Nephron progenitor cell (in vitro differentiated cells): ENCODE measurements around the gene BABAM2.

Experiments
- DNase-seq: peaks from one replicate; pipeline ENCODE4 v3.0.0; 2021
- H3K27ac Mint-ChIP-seq: 2 replicates; pipeline ENCODE4 v1.8.0; 2021; ENCODE audit warnings: mild to moderate bottlenecking, moderate library complexity, mixed read lengths
- H3K27me3 Mint-ChIP-seq: 2 replicates; pipeline ENCODE4 v1.8.0; 2021; ENCODE audit warnings: mild to moderate bottlenecking, low read depth, mixed read lengths; ENCODE audit not compliant: poor library complexity
- H3K36me3 Mint-ChIP-seq: 2 replicates; pipeline ENCODE4 v1.8.0; 2021; ENCODE audit warnings: low read depth, mixed read lengths
- H3K4me1 Mint-ChIP-seq: 2 replicates; pipeline ENCODE4 v1.8.0; 2021; ENCODE audit warnings: mixed read lengths
- H3K4me3 Mint-ChIP-seq: 2 replicates; pipeline ENCODE4 v1.8.0; 2021; ENCODE audit warnings: mild to moderate bottlenecking, moderate library complexity, mixed read lengths
- H3K9me3 Mint-ChIP-seq: 2 replicates; pipeline ENCODE4 v1.8.0; 2021; ENCODE audit warnings: mild to moderate bottlenecking, moderate library complexity, mixed read lengths
- CTCF ChIP-seq: fragments of 200-600 bp; sonication (generic); IDR thresholded peaks from 2 replicates; pipeline ENCODE4 v1.5.0; 2021; ENCODE audit warnings: antibody characterized with exemption

Gene BABAM2

GRCh38 chr2:28165087-28165635 lies 274.6 kb downstream of the BABAM2 start:
- Mint-ChIP-seq H3K27ac (no peak overlapping the region), H3K36me3 (no peaks in the 10 kb centered on the region), H3K4me3 (no peak overlapping the region), H3K27me3 (no peaks in the 10 kb centered on the region), H3K9me3 (no peaks in the 10 kb centered on the region), H3K4me1 (peaks cover 17% of the 10 kb centered on the region)
- no peak for TF ChIP-seq CTCF
- no peak for DNase-seq

- TF ChIP-seq CTCF = no peak
- no peak for DNase-seq
- Mint-ChIP-seq H3K27me3 (no peaks in the 10 kb centered on the region), H3K4me1 (peaks cover 20% of the 10 kb centered on the region), H3K36me3 (no peaks in the 10 kb centered on the region), H3K27ac (no peak overlapping the region), H3K4me3 (no peak overlapping the region), H3K9me3 (no peaks in the 10 kb centered on the region)
These were observed 276.4 kb downstream of the BABAM2 start for GRCh38 chr2:28166956-28167355.

- H3K36me3 Mint-ChIP-seq = no peaks in the 10 kb centered on the region
- H3K4me1 Mint-ChIP-seq = peaks cover 21% of the 10 kb centered on the region
- no peak for DNase-seq
- no peaks in the 10 kb centered on the region for H3K27me3 Mint-ChIP-seq
- no peak for TF ChIP-seq CTCF
- no peaks in the 10 kb centered on the region for H3K9me3 Mint-ChIP-seq
- H3K4me3 Mint-ChIP-seq = no peak overlapping the region
- H3K27ac Mint-ChIP-seq = no peak overlapping the region
These were observed 277.8 kb downstream of the BABAM2 start for GRCh38 chr2:28168376-28168775.

GRCh38 chr2:28169492-28169891 lies 279.0 kb downstream of the BABAM2 start:
- no peak for DNase-seq
- Mint-ChIP-seq H3K27ac (no peak overlapping the region), H3K27me3 (no peaks in the 10 kb centered on the region), H3K4me1 (peaks cover 10% of the 10 kb centered on the region), H3K9me3 (no peaks in the 10 kb centered on the region), H3K36me3 (no peaks in the 10 kb centered on the region), H3K4me3 (no peak overlapping the region)
- TF ChIP-seq CTCF = no peak

GRCh38 chr2:28172114-28172898 lies 281.8 kb downstream of the BABAM2 start:
- no peak for DNase-seq
- no peak for TF ChIP-seq CTCF
- H3K36me3 Mint-ChIP-seq = peaks cover 17% of the 10 kb centered on the region

GRCh38 chr2:28173377-28173776 lies 282.8 kb downstream of the BABAM2 start:
- H3K36me3 Mint-ChIP-seq = peaks cover 22% of the 10 kb centered on the region
- no peak for DNase-seq
- peaks cover 8% of the 10 kb centered on the region for H3K4me1 Mint-ChIP-seq
- TF ChIP-seq CTCF = no peak
- H3K27ac Mint-ChIP-seq = no peak overlapping the region
- H3K9me3 Mint-ChIP-seq = peaks cover 27% of the 10 kb centered on the region
- H3K4me3 Mint-ChIP-seq = no peak overlapping the region
- H3K27me3 Mint-ChIP-seq = peaks cover 2% of the 10 kb centered on the region

More at GRCh38 chr2:28172114-28172898, 281.8 kb downstream of the BABAM2 start:
- Mint-ChIP-seq H3K27me3 (peaks cover 2% of the 10 kb centered on the region), H3K27ac (no peak overlapping the region), H3K4me1 (peaks cover 8% of the 10 kb centered on the region), H3K9me3 (peaks cover 18% of the 10 kb centered on the region), H3K4me3 (no peak overlapping the region)
